ENCODE measurements around the gene BABAM2.
"Not testable (repeated sequence)": the region's sequence is repeated elsewhere in the genome, so short reads cannot be mapped to it uniquely, and the experiment has no call there.

The BABAM2 gene

DNA sequence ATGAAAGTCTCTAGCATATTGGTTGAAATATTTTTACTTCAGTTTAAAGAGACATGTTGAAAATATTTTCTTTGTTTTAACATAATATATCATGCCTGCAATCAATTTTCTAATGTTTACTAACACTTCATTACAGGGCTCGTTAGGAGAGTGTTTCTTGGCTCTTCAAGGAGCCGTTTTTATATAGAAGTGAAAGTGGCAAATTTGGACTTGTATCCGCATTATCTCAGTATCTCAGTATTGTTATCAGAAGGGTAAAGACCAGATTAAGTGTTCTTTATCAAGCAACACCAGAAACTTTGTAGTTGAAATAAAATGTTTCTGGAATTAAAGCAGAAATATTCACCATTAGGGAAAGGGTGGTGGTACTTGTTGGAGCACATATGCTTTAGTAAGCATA lies 97.8 kb downstream of the BABAM2 start:
- DNase-seq = no peak

DNA sequence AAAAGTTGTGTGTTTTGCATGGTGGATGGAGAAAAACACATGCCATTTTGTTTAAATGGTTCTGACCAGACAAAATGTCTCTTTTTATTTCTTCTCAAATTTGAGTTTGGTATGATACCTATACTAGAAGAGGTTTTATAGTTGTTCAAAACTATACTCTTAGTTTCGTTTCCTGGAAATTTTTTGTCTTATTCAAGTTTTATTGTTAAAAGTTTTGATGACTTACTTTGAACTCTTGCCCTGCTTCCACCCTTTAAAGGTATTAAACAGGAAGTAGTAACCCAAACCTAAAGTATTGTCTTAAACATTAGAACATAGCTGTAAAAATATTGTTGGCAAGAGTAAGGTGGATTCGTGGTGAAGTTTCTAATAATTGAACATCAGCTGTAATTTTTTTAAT lies 98.2 kb downstream of the BABAM2 start:
- no peak for DNase-seq

DNA sequence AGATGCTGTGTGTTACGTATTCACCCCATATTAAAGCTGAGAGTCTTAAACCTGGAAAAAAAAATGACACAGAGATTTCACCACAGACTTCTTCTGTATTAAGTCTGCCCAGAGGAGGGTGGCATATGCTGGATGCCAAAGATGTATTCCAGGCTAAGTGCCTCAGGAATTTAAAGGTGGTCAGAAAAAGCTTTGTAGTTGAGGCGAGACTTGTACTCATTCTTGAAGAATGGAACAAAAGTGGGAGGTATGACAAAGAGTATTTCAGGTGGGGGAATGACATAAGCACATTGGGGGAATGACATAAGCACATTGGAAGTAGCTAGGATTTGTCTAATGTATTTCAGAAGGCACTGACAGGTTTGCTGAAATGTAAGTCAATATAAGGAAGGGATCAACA lies 98.6 kb downstream of the BABAM2 start:
- no peak for DNase-seq

DNA sequence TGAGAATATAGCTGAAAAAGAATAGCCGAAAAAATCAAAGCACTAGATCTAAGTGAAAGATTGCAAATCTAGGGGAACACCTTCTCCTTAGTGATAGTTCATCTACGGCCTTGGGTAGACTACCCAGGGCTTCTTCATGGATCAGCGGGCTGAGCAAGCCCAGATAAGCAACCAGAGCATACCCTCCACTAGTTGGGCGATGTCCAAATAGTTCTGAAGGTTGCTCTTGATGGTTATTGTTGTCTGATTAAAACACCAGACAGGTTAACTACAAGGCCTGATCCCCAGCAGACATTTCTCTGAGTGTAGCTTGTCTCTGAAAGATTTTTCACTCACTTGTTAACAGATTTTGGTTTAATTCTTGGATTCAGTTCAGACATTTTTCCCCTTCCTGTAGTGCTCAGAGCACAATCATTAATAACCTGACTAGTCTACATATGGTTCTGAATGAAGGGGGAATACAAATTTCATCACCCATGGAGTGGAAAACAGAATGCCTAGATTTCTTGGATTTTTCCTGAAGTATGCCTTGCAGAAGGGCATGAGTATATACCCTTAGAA lies 99.6 kb downstream of the BABAM2 start:
- DNase-seq = no peak

DNA sequence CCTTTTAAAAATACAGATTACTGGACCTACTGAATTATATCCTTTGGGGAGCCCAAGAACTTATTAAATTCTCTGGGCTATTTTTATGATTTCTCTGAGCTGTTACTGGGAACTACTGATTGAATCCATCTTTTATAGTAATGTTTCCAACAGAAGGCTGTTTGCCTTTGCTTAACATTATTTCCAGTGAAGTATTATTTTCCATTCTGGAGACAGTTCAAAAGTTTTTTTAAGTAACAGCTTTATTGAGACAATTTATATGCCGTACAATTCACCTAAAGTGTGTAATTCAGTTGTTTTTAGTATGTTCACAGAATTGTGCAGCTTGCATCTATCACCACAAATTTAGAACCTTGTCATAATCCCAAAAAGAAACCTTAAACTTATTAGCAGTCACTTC lies 100.6 kb downstream of the BABAM2 start:
- DNase-seq = no peak

DNA sequence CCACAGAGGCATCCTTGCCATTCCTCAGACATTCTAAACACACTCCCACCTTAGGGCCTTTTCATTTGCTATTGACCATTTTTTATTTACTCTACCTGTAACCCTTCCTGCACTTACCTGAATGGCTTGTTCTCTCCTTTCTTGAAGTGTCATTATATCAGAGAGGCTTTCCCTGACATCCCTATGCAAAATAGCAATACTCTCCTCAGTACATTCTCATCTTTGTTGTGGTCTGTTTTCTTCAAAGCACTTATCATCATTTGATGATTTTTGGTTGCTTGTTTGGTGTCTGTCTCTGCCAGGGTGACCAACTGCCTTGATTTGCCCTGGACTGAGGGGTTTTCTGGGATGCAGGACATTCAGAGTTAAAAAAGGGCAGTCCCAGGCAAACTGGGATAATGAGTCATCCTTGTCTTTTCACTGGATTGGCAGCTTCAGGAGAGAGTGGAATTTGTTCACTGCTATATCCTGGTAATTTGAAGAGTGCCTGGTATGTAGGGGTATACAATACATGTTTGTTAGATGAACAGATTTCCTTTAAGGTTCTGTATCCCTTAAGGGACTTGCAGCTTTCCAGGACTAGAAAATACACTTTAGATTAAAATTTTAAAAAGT lies 102.4 kb downstream of the BABAM2 start:
- DNase-seq = no peak

DNA sequence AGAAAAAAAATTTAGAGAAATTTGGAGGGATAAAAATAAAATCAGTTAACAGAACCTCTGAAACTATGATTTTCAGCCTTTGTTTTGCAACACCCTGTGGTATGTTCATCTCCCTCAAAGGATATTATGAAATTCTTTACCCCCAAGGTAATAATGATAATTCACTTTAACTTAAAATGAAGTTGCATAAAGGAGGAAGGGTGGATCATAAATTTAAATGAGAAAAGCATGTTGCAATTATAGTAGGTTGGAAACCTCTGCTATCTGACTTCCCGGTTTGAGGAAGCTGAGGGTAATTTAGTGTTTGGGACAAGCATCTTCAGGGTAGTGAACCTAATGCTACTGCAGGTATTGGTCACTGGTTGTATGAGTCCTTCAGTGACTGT lies 102.9 kb downstream of the BABAM2 start:
- no peak for DNase-seq

DNA sequence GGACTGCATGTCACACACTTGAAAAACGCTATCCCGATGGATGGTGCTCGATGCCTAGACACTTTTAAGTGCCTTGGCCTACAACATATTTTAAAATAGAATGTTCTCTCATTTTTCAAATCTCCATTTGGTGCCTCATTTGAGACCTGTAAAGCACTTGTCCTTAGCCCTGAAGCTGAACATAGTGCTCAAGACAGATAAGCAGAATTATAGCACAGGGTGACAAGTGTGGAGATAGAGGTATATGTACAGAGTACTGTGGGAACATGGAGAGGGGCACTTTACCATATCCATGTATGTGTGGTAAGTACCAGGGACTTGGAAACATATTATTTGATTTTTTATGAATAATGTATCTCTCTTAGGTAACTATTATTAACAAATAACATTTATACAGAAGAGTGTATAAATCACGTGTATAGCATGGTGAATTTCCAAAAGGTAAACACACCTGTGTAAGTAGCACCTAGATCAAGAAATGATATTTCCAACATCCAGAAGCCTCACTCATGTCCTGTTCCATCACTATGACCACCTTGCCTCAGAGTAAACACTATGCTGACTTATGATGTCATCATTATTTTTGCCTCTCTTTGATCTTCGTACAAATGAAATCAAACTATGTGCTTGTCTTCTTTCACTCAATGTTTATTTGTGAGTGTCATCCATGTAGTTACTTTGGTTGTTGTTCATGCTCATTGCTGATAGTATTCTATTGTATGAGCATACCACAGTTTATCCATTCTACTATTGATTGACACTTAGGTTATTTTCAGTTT lies 103.6 kb downstream of the BABAM2 start:
- no peak for DNase-seq

DNA sequence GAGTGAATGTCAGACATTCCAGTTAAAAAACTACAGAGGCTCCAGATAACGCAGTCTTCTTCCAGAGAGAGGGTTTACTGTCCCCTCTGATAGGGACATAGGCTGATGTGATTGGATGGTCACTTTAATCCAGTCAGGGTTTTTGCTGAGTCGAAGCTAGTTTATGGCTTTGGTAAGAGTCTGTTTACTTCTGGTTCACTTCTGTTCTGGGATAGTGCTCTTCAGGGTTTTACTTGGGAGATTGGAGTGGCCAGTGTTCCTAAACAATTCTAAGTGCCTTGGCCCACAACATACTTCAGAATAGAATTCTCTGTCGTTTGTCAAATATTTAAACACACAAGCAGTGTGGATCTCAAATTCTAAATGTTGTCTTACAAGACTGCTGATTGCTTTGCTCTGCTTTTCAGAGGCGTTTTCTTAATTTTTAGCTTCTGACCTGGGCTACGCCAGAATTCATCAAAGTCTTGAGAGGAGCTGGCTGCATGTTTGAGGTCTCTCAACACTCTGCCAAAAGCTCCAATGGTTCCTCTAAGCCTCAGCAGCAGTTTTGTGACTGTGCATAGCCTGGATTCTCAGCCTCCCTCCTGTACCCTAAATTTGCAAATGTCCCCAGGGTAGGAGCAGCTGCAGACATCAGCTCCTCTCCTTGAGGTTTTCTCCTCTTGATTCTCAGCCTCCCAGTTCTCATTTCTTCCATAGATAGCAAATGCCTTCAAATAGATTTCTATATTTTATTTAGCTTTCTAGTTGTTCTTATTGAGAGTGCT lies 105.8 kb downstream of the BABAM2 start:
- no peak for DNase-seq

DNA sequence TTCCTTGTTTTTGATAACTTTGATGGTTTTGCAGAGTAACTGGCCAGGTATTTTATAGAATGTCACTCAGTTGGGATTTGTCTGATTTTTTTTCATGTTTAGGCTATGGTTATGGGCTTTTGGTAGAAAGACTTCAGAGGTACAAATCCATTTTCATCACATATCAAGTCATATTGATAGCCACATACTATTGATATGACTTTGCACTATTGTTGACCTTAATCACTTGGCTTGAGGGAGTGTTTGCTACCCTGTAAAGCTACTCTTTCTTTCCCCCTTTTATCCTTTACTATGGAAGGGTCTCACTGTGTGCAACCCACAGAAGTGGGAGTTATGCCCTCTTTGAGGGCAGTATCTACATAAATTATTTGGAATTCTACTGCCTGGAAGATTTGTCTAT lies 109.8 kb downstream of the BABAM2 start:
- DNase-seq = no peak

DNA sequence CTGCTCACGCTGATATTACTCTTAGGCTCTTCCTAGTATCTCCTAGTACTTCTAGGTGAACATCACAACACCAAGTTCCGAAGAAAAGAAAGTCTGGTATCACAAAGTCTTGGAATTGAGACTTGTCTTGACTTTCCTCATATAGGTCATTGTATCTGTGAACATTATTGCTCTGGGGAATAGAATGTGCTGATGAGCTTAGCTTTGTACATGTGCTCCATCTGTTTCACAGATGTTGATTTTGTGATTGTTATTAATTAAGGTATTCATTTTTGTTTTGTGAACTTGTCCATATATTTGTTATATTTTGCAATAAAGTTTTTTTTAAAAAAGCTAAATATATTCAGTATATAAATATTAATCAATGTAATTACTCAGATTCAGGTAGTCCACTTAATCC lies 111.7 kb downstream of the BABAM2 start:
- no peak for DNase-seq

DNA sequence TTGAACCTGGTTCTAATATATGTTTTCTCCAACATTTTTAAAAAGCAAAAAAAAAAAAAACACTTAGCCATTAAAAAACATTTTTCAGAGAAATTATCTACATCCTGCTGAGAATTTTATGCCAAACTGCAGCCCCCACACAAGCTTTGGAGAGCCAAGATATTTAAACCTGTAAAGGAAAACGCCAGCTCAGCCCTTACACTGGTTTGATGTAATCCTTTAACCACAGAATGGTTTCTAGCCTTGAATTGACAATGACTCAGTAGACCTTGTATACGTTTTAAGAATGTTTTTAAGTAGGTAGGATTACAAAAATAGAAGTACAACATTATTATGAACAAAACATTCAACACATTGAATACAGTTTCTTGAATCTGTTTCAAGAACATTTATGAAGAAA lies 113.6 kb downstream of the BABAM2 start:
- DNase-seq = no peak

DNA sequence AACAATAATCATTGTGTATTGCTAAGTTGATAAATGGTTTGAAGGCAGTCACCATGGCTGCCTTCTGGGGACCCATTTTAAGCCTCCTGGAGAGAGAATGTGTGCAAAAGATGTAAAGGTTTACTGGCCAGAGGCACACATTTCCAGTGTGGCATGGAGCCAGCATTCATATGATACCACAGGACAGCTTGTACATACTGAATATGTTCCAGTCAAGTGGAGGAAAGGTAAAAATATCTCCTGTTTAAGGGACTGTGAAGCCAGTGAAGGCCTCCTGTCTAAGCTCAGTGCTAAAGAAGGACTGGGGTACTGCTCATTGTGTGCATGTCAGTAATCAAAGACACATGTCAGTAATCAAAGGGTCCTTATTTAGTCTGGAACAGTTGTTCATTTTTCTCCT lies 119.2 kb downstream of the BABAM2 start:
- no peak for DNase-seq

DNA sequence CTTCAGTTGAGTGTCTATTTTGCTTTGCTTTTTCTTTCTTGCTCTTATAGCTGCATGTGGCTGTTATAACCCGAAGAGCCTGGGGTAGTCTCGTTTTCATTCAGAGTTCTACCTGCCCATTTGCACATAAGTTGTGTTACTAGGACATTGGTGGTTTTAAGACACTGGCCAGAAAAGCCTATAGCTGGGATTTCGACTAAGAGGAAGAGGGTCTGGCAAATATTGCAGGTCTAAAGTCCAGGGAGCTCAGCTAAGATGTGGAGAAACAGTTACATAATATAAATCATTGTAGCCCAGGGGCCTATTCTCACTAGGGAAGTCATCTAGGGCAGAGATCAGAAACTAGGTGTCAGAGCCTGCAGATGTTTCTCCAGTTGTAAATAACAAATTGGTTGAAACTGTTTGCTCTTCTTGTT lies 120.8 kb downstream of the BABAM2 start:
- no peak for DNase-seq

DNA sequence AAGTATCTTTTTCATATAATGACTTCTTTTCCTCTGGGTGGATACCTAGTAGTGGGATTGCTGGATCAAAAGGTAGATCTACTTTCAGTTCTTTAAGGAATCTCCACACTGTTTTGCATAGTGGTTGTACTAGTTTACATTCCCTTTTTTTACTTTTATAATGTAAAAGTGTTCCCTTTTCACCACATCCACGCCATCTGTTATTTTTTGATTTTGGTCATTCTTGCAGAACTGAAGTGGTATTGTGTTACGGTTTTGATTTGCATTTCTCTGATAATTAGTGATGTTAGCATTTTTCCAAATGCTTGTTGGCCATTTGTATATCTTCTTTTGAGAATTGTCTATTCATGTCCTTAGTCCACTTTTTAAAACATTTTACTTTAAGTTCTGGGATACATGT lies 127.9 kb downstream of the BABAM2 start:
- not testable (repeated sequence) for DNase-seq

DNA sequence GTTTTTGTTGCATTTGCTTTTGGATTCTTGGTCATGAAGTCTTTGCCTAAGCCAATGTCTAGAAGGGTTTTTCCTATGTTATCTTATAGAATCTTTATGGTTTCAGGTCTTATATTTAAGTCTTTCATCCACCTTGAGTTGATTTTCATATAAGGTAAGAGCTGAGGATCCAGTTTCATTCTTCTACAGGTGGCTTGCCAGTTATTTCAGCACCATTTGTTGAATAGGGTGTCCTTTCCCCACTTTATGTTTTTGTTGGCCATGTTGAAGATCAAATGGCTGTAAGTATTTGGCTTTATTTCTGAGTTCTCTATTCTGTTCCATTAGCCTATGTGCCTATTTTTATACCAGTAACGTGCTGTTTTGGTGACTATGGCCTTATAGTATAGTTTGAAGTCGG lies 129.0 kb downstream of the BABAM2 start:
- DNase-seq = not testable (repeated sequence)

DNA sequence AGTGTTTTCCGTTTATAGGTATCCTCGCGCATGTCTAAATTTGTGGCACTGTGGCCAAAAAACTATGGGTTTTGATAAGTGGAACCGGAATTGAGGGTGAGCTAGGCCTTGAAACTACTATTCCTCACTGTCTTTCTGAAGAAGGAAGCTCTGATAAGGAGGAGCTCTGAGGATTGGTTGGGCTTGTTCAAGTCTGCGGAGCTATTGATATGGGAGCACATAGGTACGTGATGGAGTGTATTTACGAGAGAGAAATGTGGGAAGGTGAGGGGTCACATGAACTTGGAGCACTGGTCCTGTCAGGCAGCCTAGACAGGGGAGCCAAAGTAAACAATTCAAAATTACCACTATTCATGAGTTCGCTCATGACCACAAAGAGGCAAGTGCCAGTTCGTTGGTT lies 131.4 kb downstream of the BABAM2 start:
- DNase-seq = no peak

DNA sequence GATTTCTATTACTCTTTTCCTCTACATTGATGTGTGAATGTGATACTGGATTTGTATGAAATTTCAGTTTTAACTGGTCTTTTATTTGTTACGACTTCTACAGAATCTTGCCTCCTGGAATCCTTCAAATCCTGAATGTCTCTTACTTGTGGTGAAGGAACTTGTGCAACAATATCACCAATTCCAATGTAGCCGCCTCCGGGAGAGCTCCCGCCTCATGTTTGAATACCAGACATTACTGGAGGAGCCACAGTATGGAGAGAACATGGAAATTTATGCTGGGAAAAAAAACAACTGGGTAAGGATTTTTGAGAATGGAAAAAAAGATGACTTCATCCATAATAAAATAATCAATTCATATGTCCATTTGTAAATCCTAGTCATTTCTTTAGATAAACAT lies 134.6 kb downstream of the BABAM2 start:
- no peak for DNase-seq

DNA sequence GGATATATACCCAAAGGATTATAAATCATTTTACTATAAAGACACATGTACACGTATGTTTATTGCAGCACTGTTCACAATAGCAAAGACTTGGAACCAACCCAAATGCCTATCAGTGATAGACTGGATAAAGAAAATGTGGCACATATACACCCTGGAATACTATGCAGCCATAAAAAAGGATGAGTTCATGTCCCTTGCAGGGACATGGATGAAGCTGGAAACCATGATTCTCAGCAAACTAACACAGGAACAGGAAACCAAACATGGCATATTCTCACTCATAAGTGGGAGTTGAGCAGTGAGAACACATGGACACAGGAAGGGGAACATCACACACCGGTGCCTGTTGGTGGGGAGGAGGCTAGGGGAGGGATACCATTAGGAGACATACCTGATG lies 135.7 kb downstream of the BABAM2 start:
- not testable (repeated sequence) for DNase-seq

DNA sequence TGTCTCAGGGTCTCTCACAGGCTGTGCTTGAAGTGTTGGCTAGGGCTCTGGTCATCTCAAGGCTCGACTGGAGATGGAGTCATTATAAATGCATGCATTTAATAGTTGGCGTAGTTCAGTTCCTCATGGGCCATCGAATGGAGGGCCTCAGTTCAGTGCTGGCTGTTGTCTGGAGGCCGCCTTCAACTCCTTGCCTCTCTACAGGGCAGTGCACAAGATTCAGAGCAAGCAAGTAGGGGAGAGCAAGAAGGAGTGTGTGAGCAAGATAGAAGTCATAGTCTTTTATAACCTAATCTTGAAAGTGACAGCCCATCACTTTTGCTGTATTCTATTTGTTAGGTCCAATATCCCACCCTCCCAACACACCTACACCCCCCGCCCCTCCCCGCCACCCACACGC lies 137.5 kb downstream of the BABAM2 start:
- DNase-seq = no peak

DNA sequence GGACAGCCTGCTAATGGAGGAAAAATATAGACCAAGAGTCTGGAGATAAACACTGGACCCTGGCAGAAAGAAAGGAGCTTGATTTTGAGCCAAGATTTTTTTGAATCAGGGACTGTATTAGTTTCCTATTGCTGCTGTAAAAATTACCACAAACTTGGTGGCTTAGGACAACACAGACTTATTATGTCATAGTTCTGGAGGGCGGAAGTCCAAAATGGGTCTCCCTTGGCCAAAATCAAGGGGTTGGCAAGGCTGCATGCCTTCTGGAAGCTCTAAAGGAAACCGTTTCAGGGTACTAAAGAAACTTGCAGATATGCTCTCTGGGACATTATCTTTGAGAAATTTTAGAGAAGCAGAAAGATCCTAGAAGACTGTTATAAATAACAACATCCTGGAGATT lies 140.1 kb downstream of the BABAM2 start:
- DNase-seq = no peak

DNA sequence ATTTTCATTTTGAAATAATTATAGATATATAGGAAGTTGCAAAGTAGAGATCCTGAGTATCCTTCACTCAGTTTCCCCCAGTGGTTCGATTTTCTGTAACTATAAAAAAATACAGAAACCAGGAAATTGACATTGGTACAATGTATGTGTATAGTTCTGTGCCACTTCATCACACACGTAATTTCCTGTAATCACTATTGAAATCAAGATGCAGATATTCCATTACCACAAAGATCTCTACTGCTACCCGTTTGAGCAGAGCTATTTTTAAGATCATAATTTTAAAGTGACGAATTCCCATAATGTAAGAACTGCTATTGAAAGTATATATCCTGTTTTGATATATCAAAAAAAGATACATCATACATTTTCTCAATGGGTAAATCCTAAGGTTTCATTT lies 142.3 kb downstream of the BABAM2 start:
- no peak for DNase-seq

DNA sequence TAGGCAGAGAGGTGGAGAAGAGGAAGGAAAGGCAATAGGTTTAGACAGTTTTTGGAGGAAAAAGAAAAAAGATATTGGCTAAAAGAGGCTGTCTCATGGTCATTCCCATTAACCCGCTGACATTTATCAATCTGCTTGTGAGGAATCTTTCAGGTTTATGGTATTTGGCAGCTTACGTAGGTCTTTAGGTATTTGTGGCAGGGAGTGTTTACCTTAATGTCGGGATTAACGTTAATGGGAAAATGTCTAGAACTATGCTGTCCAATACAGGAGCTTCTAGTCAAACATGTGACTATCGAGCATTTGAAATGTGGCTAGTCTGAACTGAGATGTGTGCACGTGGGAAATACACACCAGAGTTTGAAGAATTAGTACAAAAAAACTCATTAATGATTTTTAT lies 144.2 kb downstream of the BABAM2 start:
- DNase-seq = no peak

DNA sequence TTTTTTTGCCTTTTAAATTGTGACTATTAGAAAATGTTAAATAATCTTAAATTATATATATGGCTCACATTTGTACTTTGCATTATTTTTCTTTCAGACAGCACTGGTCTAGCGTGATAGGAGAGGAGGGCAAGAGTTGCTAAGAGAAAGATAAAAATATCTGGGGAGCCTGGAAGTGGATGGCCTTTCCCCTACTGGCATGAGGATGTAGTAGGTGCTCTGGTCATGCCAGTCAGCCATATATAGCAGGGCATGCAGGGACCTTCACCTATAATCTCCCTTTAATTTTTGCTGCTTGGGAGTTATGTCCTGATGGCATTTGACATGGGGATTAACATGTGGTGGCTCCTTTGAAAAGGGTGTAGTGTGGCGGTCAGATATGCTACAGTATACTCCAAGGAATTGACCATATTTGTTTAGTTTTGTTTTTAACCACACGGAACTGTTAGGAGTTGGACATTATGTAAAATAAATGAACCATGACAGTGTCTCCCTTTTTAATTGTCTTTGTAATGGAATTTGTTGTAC lies 144.7 kb downstream of the BABAM2 start:
- DNase-seq = no peak

Data from NCI-H187 (cell line).